Measurements from ENCODE around the gene XPOT. TPM values are rescaled to one million over a fixed set of nuclear protein-coding genes. Genes with fewer than 3 reads are reported as not detected.

The XPOT gene
- total RNA-seq, 6 donors from 2014 or later, result 22.0 to 72.8 (median 32.8) TPM

DNA sequence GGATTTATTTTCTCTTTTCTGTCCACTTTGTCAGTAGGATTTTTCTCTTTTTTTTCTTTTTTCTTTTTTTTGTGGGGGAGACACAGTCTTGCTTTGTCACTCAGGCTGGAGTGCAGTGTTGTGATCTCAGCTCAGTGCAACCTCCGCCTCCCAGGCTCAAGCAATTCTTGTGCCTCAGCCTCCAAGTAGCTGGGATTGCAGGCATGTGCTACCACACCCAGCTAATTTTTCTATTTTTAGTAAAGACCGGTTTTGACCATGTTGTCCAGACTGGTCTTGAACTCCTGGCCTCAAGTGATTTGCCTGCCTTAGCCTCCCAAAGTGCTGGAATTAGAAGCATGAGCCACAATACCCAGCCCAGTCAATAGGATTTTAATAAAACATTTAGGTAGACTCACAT, 26.7 kb downstream of the XPOT start:
- H3K27me3 ChIP-seq, result no peaks in the 10 kb centered on the region
- peaks cover 25 to 100% (median 81%) of the 10 kb centered on the region in 4 donors for H3K36me3 ChIP-seq
- no peaks in the 10 kb centered on the region for H3K9me3 ChIP-seq
- 72 to 86% methylated on average over 2 of the region's 2 CpGs for WGBS, 2 donors
- no peak overlapping the region for H3K4me3 ChIP-seq
- ATAC-seq (ENCODE audit: low FRiP score in 2 of 2) (no peak), DNase-seq (no peak)
- H3K4me1 ChIP-seq, result no peaks in the 10 kb centered on the region
- H3K27ac ChIP-seq, result no peak overlapping the region
- TF ChIP-seq POLR2A (IDR thresholded peaks at IDR 0.05), result no peak
- TF ChIP-seq, protein P1, sequence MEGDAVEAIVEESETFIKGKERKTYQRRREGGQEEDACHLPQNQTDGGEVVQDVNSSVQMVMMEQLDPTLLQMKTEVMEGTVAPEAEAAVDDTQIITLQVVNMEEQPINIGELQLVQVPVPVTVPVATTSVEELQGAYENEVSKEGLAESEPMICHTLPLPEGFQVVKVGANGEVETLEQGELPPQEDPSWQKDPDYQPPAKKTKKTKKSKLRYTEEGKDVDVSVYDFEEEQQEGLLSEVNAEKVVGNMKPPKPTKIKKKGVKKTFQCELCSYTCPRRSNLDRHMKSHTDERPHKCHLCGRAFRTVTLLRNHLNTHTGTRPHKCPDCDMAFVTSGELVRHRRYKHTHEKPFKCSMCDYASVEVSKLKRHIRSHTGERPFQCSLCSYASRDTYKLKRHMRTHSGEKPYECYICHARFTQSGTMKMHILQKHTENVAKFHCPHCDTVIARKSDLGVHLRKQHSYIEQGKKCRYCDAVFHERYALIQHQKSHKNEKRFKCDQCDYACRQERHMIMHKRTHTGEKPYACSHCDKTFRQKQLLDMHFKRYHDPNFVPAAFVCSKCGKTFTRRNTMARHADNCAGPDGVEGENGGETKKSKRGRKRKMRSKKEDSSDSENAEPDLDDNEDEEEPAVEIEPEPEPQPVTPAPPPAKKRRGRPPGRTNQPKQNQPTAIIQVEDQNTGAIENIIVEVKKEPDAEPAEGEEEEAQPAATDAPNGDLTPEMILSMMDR (IDR thresholded peaks at IDR 0.05), result no peak
- TF ChIP-seq POLR2AphosphoS5 (IDR thresholded peaks at IDR 0.05), result no peak
- no peak for TF ChIP-seq EP300 (IDR thresholded peaks at IDR 0.05)

DNA sequence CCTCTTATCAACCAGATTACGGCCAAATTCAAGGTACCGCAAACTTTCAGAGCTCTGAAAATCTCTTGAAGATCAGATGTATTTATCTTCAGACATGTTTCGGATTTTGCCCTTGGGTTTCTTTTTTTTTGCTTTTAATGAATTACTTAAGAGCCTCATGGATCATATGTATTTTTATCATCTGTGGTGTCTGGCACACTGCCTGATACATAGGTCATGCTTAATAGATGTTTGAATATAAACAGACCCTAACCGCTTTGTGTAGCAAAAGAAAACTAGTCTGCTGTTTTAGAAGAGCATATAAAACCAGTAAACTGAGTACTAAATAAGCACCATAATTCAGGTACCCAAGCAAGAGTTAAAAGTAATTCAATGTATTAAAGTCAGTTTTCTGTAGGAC, 27.6 kb downstream of the XPOT start:
- Histone ChIP-seq H3K9me3 (no peaks in the 10 kb centered on the region), H3K4me3 (no peak overlapping the region), H3K27me3 (no peaks in the 10 kb centered on the region), H3K27ac (no peak overlapping the region), H3K4me1 (no peaks in the 10 kb centered on the region), H3K36me3 (peaks cover 20 to 100% (median 82%) of the 10 kb centered on the region in 4 donors)
- no peak for TF ChIP-seq EP300 (IDR thresholded peaks at IDR 0.05)
- ATAC-seq (ENCODE audit: low FRiP score in 2 of 2) (no peak), DNase-seq (no peak)
- WGBS, 2 donors, result 92 to 96% methylated on average over 4 of the region's 4 CpGs

DNA sequence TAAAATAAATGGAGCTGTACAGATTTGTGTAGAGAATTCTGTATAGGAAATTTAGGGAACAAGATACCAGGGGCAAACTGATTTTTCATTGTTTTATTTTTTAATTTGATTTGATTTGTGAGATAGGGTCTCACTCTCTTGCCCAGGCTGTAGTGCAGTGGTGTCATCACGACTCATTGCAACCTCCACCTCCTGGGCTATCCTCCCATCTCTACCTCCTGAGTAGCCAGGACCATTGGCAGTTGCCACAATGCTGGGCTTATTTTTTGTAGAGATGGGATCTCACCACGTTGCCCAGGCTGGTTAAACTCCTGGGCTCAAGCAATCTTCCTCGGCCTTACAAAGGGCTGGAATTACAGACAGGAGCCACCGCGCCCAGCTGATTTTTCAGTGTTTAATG, 29.7 kb downstream of the XPOT start:
- no peak for TF ChIP-seq POLR2AphosphoS5 (IDR thresholded peaks at IDR 0.05)
- WGBS, 2 donors, result 91 to 96% methylated on average over 5 of the region's 5 CpGs
- Histone ChIP-seq H3K4me3 (no peak overlapping the region), H3K9me3 (no peaks in the 10 kb centered on the region), H3K36me3 (peaks cover 11 to 100% (median 77%) of the 10 kb centered on the region in 4 donors), H3K27ac (no peak overlapping the region), H3K4me1 (no peaks in the 10 kb centered on the region), H3K27me3 (no peaks in the 10 kb centered on the region)
- ATAC-seq (ENCODE audit: low FRiP score in 2 of 2), result no peak
- no peak for DNase-seq

DNA sequence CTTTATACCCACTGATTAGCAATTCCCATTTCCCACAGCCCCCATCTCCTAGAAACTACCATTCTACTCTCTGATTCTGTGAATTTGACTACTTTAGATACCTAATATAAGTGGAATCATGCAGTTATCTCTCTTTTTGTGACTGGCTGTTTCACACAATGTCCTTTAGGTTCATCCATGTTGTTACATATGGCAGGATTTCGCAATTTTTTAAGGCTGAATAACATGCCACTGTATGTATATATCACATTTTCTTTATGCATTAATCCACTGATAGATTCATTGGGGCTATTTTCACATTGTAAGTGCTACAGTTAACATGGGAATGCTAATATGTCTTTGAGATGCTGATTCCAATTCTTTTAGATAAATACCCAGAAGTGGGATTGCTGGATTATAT, 35.9 kb downstream of the XPOT start:
- ATAC-seq (ENCODE audit: low FRiP score in 2 of 2) (no peak), DNase-seq (no peak)
- Histone ChIP-seq H3K27me3 (no peaks in the 10 kb centered on the region), H3K4me3 (no peak overlapping the region), H3K9me3 (no peaks in the 10 kb centered on the region), H3K27ac (no peak overlapping the region), H3K36me3 (peaks cover 4 to 97% (median 48%) of the 10 kb centered on the region in 4 donors), H3K4me1 (no peaks in the 10 kb centered on the region)
- 94 to 97% methylated on average over 1 of the region's 1 CpG for WGBS, 2 donors
- TF ChIP-seq POLR2A (IDR thresholded peaks at IDR 0.05) (no peak), POLR2AphosphoS5 (IDR thresholded peaks at IDR 0.05) (no peak), EP300 (IDR thresholded peaks at IDR 0.05) (no peak)
- TF ChIP-seq, protein P1 (IDR thresholded peaks at IDR 0.05), result no peak

DNA sequence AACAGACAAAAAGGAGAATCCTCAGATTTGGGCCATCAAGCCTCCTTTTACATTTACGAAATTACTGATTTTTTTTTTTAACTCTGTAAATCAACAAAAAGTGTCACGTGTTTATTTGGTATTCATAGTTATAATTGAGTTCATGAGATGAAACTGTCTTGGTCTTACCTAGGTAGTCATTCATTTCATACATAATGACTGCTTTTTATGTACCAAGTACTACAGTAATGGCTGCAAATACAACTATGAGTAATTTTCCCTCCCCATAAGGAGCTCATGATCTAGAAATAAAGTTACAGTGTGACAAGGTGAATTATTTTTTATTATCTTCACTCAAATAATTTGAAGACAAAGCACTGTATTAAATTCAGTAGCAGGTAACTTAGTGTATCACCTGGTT, 41.3 kb downstream of the XPOT start:
- Histone ChIP-seq H3K27ac (no peak overlapping the region), H3K4me1 (no peaks in the 10 kb centered on the region), H3K4me3 (no peak overlapping the region), H3K36me3 (peaks cover 5 to 80% (median 32%) of the 10 kb centered on the region in 4 donors), H3K27me3 (no peaks in the 10 kb centered on the region), H3K9me3 (no peaks in the 10 kb centered on the region)
- no peak for DNase-seq
- TF ChIP-seq POLR2A (IDR thresholded peaks at IDR 0.05), result no peak
- no peak for TF ChIP-seq POLR2AphosphoS5 (IDR thresholded peaks at IDR 0.05)
- TF ChIP-seq EP300 (IDR thresholded peaks at IDR 0.05), result no peak
- TF ChIP-seq, protein P1 (IDR thresholded peaks at IDR 0.05), result no peak
- 89 to 94% methylated on average over 2 of the region's 2 CpGs for WGBS, 2 donors
- ATAC-seq (ENCODE audit: low FRiP score in 2 of 2), result no peak

DNA sequence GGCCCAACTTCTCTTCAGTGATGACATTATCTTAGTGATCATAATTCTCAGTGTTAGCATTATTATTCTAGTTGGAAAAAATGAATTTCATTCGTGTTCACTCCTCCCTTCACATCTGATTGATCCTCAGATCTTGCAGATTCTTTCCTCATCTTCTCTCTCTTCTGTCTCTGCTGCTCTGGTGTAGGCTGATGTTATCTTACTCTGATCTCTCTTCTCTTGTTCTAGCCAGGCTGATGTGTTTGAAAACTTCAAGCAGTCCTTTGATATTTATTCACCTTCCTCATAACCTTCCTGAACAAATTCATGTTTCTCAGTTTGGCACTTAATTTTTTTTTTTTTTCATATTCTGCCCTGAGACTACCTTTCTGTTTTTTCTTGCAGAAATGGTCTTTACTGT, 42.1 kb downstream of the XPOT start:
- no peaks in the 10 kb centered on the region for H3K27me3 ChIP-seq
- no peak for TF ChIP-seq EP300 (IDR thresholded peaks at IDR 0.05)
- TF ChIP-seq, protein P1 (IDR thresholded peaks at IDR 0.05), result no peak
- TF ChIP-seq POLR2A (IDR thresholded peaks at IDR 0.05), result no peak
- TF ChIP-seq POLR2AphosphoS5 (IDR thresholded peaks at IDR 0.05), result no peak
- H3K9me3 ChIP-seq, result no peaks in the 10 kb centered on the region
- H3K4me1 ChIP-seq, result peaks cover 5 to 7% (median 6%) of the 10 kb centered on the region in 4 donors
- 80 to 90% methylated on average over 1 of the region's 1 CpG for WGBS, 2 donors
- ATAC-seq (ENCODE audit: low FRiP score in 2 of 2) (no peak), DNase-seq (no peak)
- no peak overlapping the region for H3K4me3 ChIP-seq
- H3K36me3 ChIP-seq, result peaks cover 5 to 73% (median 30%) of the 10 kb centered on the region in 4 donors
- H3K27ac ChIP-seq, result no peak overlapping the region
